Stimulated activated CD8-positive, alpha-beta memory T cell treated with anti-CD3 and anti-CD28 coated beads, Interleukin-15, amount 100 ng/mL, for 4 hours (primary cell): ENCODE data around the gene OR10P1.

ENCODE experiments used
- DNase-seq, 2 donors: peaks; one replicate each; pipeline ENCODE4 v3.0.0-alpha.2; 2020; ENCODE audit warnings: low read depth in 2 of 2

The OR10P1 gene

DNA sequence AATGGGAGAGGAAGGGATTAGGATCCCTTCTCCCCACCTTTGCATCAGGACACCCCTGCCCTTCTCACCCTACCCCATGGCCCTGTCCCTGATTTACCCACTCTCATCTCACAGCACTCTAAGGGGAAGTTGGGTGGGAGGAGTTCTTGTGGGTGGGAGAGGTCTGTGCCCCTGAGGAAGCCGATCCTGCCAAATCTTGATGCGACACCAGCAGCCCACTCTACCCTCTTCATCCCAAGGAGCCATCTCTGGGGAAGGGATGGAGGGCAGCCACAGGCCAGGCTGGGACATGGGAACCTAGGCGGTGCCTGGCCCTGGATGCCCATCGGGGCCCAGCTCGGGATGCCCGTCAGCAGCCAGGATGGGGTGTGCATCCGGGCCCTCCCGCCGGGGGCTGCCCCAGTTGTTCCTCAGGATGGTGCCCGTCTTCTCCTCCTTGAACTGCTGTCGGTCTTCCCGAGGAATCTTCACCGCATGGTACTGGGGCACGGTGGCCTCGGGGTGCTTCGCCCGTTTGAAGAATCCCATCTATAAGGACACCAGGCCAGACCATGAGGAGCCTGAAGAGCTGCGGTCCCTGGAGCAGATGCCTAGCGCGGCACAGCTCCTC is 48.2 kb downstream of the OR10P1 start:
- no peak for DNase-seq

DNA sequence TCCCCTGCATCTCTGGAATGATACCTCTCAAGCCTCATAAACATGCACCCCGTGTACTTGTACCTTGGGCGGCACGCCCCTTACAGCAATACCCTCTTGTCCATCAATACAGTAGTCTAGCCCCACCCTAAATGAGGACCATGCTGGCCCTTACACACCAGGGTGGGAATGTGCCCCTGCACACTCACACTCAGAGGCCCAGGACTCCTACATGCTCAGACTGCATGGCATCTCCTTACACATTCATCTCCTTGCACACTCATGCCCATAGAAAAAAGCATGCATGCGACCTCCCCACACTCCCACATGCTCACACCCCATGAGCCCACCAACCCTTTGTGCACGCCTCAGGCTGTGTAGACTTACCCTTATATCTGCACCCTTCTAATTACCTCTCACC is 49.0 kb downstream of the OR10P1 start:
- DNase-seq: no peak

GRCh38 chr12:55686366-55687010 is 49.8 kb downstream of the OR10P1 start:
- DNase-seq: no peak
